ENCODE measurements around the gene GLP2R. TPM values are rescaled to one million over a fixed set of nuclear protein-coding genes. Genes with fewer than 3 reads are reported as not detected.
"Not testable (repeated sequence)": the region's sequence is repeated elsewhere in the genome, so short reads cannot be mapped to it uniquely, and the experiment has no call there.

The GLP2R gene, protein sequence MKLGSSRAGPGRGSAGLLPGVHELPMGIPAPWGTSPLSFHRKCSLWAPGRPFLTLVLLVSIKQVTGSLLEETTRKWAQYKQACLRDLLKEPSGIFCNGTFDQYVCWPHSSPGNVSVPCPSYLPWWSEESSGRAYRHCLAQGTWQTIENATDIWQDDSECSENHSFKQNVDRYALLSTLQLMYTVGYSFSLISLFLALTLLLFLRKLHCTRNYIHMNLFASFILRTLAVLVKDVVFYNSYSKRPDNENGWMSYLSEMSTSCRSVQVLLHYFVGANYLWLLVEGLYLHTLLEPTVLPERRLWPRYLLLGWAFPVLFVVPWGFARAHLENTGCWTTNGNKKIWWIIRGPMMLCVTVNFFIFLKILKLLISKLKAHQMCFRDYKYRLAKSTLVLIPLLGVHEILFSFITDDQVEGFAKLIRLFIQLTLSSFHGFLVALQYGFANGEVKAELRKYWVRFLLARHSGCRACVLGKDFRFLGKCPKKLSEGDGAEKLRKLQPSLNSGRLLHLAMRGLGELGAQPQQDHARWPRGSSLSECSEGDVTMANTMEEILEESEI
- total RNA-seq = not detected

DNA sequence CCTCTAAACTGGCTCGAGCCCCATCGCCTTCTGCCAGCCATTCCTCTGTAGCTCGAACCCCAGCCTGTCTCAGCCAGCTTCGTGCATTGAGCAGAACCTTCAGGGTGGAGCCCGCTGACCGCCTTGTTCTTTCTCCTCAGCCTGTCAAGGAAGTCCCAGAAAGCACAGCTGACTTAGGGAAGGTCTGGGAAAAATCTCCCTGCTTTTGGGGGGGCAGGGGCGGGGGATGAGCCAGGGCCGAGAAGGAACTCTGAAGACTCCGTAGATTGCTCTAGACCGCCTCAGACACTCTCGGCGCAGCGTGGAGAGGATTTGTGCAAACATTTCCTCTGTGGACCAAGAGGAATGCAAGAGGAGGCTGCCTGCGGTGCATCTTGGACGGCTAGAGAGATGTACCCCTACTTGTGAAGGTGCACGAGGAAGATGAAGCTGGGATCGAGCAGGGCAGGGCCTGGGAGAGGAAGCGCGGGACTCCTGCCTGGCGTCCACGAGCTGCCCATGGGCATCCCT is at the start of gene GLP2R:
TSS of gene GLP2R (plus strand) at position 284 of the 510 bp plus-strand sequence. CDS start at position 424, 140 bp downstream.
- DNase-seq = no peak

DNA sequence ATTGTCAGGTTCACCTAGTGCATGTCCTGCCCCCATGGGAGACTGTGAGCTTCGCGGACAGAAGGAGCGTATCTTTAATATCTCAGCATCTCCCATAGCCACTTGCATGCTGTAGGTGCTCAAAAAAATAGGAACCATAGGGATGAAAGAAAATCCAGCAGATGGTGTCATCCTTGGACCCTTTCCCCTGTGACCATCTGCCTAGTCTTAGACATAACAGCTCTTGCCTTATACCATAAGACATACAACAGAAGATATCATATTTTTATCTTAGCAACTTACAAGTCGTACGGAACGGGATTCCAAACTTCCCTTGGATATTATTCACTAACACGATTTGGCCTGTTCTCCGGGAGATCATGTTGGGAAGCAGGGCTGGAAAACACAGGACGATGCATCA is 48.8 kb upstream of the GLP2R start:
- DNase-seq = no peak

DNA sequence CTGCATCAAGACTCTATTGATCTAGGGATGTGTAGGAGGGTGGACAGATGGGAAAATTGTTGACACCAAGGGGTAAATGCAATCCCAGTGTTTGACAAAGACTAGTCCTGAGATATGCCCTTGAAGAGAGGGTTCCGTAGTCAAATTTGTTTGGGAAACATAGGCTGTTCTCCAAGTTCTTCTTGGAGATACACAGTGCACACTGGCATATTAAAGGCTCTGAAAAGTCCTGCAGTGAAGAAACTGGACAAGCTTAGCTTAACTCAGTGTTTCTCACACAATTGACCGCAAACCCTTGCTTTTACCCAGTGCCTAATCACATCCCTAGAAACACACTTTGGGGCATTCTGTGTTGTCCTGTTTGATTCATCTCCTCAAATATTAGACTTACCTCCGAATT is 45.2 kb upstream of the GLP2R start:
- DNase-seq = no peak

DNA sequence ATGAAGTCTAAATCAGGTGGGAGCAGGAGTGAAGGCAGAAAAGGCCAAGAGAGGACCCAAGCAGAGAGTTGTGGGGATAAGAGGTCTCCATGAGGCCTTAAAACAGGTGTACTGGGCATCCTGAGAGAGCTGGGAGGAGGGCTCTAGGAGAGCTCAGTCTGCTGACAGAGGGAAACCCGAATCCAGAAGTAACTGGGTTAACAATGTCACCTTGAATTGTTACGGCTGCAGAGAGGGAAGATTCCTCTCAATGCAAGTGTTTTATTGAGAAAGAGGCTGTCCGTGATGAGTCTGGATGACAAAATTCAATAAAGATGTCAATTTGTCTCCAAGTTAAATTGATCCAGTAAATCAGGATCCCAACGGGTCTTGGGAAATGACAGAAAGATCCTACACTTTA is 42.7 kb upstream of the GLP2R start:
- DNase-seq = no peak

DNA sequence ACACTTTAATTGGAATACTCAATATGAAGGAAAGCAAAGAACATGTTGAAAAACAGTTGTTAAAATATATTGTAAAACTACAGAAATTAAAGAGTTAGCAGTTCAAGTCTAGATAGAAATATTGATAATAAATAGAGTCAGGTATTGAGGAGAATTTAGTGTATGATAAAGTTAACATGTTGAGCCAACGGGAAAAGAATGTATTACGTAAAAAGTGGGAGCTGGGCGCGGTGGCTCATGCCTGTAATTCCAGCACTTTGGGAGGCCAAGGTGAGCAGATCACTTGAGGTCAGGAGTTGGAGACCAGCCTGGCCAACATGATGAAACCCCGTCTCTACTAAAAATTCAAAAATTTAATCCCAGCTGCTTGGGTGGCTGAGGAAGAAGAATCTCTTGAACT is 42.3 kb upstream of the GLP2R start:
- DNase-seq = not testable (repeated sequence)

DNA sequence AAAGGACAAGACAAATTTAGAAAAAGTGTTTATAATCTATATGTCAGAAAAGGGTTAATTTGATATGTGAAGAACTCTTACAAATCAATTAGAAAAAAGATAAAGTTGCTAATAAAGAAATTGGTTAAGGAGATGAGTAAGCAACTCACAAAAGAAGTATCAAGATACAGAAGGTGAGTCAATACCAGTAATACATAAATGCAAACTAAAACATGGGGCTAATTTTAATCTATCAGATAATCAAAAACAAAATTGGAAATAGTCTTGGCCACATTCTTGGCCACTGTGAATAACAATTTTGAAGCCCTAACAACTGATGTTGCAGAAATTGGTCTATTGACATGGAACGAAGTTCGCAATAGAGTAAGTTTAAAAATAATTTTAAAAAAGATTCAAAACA is 41.2 kb upstream of the GLP2R start:
- no peak for DNase-seq

DNA sequence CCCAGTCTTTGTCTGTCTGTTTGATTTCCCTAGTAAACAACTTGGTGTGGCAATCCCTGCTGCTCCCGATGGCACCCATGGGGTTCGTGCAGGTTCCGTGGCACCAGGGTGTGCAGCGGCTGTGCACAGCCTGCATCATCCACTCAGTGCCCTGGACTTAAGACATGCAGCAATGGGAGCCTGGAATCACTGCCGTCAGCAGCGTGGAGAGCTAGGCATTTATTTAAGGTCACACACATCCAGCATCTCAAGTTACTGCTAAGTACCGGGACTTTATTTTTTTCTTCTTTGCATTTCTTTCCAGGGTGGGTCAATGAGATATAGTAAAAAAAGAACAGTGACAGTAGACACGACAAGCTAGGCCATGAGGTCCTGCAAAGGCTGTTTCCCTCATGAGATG is 37.1 kb upstream of the GLP2R start:
- no peak for DNase-seq

DNA sequence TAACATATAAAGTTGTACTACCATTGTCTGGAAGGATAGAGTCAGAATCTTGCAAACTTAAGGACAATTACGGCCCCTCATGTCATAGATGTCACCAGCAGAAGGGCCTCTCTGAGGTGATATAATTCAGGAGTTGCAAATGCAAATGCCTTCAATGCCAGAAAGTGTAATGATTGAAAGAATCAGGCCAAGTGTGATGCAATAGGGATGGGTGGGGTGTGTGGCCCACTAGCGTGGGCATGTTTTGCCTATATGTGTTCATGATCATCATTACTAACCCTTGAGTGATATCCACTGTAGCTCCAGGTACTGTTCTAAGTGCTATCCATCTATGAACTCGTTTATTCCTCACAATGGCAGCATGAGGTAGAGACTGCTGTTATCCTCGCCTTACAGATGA is 35.4 kb upstream of the GLP2R start:
- DNase-seq = no peak

DNA sequence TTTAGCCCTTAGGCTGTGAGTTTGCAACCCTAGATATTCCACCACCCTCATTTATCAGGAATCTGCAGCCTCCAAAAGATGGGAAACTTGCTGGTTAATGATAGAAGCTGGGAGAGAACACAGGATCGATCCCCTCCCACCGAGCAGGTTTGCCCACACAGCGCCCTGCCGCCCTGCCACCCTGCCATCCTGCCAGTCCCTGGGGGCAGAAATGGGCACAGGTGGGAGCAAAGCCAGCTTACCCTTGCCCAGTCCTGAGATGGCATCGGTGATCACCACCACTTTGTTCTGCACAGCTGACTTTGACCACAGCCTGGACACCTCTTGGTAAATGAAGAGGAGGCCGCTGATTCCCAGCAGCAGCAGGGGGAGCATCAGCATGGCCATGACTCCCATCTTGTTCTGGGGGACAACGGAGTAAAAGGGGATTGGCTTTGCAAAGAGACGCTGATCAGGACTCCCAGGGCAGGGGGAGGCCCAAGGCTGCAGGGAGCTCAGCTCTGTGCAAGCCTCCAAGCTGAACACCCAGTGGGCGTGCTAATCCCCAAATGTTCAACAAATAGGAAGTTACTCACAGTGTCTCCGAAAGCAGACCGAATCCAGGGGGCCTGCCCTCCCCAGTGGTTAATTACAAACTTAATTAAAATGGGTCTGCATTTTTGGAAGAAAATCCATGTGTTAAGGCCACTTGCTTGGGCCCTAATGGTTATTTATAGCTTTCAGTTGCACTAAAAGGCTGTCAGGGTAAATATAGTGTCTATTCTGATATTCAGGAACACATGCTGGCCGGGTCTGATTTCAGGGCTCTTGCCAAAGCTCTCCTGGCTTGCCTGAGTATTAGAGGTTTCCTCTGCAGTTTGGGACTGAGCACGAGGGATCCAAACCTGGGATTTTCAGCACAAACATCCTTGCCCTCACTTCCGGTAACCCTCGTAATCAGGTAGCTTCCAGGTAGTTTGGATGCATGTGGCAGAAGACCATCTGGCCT is 34.5 kb upstream of the GLP2R start, which contains the start of gene DHRS7C:
TSS of gene DHRS7C (minus strand) at position 704 of the 988 bp plus-strand sequence. CDS start at position 396, 308 bp downstream.
- no peak for DNase-seq

DNA sequence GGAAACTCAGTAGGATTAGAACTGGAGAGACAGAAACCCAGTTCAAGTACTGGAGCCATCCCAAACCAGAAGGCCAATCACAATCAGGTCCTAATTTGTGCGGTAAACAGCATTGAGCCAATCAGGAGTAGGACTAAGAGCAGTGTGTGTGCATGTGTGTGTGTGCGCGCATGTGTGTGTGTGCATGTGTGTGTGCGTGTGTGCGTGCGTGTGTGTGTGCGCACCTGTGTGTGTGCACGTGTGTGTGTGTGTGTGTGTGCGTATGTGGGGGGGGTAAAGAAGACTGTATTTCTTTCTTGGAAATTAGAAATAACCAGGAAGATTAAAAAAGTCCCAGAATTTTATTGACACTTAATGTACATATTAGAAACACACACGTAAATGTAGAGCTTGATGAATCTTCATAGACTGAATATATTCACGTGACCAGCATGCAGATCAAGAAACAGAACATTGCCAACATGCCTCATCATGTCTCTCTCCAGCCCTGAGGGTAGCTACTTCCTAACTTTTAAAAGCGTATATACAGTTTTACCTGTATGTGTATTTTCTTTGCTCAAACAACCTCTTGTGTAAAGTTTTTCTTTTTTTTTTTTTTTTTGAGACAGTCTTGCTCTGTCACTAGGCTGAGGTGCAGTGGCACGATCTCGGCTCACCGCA is 33.4 kb upstream of the GLP2R start:
- no peak for DNase-seq

DNA sequence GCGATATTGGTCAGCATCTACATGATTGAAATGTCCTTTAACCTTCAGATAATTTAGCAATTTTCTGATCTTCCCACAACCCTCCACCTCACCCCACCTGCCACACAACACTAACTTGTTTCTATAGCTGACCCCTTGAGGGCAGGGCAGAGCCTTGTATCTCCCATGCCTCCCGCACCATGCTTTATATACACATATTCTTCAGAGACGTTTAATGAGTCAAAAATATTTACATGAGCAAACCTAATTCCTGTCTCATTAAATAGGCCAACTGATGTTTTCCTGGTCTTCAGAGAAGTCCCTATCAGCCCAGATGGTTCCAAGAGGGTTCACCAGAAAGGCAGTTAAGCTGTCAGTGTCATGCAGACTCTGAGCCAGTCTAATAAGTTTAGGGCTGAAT is 27.7 kb upstream of the GLP2R start:
- DNase-seq = no peak

DNA sequence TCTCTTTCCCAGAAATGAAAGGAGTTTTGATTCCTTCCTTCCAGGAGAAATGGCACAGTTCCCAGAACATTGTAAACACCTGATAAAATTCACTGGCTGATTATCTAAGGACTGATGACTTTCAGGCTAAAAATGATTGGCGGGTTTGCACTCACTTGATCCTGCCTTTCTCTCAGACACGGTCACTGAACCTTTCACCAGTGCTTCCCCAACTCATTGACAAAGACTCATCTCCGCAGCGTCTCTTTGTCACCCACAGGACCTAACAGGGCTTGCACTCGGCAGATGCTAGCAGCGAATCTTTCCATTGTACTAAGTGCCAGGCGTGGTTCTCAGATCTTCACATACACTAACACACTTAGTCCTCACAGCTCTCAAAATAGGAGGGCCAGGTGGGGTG is 27.0 kb upstream of the GLP2R start:
- DNase-seq = no peak

DNA sequence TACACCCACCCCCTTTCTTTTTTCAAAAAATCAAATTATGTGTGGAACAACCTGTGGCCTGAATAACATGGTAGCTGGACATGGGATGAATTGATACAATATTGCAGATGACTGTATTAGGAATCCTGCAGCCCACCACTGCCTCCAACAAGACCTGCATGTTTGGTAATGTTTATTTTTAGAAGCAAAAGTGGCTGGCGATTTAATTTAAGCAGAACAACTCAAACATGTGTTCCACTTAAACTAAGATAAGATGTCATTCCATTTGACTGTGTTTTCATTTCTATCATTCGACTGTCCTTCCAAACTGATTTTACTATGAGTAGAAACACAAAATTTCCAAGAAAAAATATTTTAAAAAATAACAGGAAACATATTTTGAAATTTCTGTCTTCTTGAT is 24.2 kb upstream of the GLP2R start:
- DNase-seq = no peak

DNA sequence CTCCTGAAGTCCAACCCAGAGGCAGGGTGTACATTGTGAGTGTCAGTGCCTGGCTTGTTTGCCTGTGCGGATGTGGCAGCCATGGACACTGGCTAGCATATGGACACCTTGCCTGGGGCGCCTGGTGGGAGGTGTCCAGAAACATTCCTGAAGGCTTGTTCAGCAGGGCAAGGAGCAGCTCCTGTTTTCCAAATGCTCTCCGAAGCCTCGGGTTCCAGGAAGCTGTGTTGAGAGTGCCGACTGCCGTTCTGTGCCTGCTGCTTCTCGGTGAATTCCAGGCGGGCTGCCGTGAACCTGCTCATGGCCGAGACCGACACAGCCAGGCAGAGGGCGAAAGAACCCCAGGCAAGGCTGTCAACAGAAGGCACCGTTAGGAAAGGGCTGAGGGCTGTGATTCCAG is 23.4 kb upstream of the GLP2R start:
- no peak for DNase-seq

DNA sequence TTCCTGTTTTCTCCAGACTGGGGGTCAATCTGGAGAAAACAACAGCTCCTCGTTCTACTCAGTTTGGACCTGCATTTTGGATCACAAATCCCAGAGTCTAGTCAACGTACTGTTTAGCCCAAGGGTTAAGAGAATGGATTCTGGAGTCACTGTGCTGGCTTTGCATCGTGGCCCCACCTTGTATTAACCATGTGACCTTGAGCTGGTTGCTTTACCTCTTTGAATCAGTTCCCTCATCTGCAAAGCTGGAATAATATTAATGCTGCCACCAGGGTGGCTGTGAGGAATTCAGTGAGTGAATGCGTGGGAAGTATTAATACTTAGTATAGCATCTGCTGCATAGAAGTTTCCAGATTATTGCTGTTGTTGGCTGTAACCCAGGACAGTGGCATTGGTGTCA is 23.0 kb upstream of the GLP2R start:
- no peak for DNase-seq

DNA sequence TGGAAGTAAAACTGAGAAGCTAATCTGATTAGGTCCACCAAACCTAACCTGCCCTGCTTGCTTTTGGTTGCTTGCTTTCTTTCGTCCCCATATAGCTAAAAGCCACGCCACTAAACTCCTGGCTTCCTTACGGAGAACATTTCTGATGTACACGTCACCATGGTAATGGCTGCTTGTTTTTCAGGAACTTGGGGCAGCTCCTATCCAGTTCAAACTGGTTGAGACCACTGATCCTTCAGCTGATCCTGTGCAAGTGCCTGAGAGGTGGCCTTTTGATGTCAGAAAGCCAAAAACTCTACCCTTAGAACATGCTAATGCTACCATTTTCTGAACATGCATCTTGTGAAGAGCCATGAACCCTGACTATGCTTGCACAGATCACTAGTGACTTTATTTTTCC is 20.0 kb upstream of the GLP2R start:
- DNase-seq = no peak

DNA sequence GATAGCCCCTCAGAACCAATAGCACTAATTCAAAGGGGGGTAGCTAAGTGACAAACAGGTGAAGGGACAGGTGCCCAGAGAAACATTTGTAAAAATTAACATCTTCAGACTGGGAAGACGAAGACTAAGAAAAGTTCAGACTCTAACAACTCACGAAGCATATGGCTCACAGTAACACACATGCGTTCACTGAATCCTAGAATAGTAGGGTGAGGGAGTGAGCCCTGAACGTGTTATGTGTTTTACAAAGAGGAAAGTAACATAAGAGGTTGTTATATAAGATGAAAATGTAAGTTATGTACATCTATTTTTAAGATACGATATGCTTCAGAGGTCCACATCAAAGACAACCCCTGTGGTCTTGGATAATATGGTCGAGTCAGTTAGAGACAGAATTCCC is 19.0 kb upstream of the GLP2R start:
- DNase-seq = no peak

DNA sequence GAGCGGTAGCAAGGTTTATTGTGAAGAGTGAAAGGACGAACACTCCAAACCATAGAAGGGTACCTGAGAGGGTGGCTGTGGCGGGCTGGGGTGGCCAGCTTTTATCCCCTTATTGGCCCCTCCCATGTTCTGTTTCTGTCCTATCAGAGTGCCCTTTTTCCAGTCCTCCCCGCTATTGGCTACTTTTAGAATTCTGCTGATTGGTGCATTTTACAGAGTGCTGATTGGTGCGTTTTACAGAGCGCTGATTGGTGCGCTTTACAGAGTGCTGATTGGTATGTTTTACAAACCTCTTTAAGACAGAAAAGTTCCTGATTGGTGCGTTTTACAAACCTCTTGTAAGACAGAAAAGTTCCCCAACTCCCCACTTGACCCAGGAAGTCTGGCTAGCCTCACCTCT is 16.3 kb upstream of the GLP2R start:
- no peak for DNase-seq

DNA sequence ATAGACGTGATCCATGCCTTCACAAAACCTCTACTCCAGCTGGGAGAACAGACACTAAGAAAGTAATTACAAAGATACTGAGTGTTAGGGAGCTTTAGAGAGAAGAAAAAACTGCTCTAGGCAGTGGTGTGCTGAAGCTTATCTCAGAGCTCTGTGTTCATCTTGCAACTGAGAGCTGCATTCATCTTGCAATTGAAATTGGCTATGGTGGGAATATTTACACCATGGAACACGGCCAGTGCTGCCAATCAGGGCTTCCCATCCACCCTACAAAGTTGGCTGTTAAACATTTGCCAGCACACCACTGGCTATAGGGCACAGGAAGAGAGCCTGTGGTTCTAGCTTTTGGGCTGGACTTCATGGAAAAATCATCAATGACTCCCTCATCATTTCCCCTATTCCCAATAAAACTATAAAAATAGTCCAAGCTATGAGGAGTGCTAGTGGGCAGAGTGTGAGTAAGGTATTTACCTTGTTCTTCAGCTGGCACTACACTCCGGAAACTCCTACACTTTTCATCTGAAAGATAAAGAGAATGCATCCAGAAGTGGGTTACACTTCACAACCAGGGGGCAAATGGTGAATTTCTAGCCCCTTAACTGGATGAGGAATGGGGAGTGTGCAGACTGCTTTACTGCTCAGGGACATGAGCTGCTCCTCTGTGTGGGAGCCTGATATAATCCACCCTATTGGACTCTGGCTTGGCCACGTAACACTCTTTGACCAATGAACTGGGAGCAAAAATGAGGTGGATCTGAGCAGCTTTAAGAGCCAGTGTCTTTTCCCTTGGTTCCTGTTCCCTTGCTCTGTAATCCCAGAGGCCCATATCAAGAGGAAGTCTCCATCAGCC is 15.4 kb upstream of the GLP2R start:
- DNase-seq = no peak

DNA sequence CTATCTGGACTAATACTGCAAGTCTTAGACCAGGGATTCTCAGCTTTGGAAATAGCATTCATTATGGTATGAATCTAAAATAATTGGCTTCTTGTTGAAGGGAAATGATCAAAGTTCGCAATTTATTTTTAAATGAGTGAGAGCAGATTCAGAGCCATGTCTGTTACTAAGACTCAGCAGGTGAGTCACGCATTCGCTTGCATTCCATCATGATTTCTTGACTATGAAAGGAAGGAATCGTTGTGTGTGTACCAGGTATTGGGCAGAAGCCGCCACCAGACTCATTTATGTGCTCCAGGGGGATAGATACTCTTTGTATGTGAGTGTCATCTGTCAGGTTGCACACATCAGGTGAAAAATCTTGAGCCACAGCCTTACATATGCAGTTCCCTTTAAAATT is 14.6 kb upstream of the GLP2R start:
- DNase-seq = no peak

DNA sequence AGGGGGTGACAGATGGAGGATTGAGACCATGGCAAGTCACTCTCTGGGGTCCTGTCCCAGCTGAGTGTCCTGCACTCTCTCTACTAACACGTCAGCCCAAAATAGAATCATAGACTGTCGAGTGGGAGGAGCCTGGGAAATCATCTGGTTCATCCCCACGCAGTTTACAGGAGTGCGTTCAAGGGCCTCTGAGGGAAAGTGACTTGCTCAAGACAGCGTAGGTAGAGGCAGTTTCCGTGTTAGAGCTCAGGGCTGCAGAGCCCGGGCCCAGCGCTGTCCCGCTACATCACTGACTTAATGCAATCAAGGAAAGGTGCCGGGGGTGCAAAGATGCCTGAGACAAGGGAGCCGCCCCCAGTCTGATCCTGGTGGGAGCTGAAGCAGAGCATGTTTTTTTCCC is 14.2 kb upstream of the GLP2R start:
- no peak for DNase-seq

DNA sequence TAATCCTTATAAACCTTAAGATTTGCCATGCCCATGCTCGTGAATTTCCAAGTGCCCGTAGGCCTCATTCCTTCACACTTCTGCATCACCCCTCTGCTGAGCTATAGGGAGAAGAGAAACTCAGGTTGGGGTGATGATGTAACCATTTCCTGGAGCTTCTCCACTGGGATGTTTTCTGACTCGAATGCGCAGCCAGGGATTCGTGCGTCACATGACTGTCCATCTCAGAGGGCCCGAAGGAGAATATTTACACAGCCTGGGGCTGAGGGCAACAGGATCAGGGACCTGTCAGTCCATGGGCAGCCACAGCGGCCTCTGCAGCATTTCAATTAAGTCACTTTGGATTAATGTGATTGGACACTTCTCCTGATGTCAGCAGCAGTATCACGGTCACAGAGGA is 12.6 kb upstream of the GLP2R start:
- DNase-seq = no peak
